Stimulated activated CD8-positive, alpha-beta memory T cell treated with anti-CD3 and anti-CD28 coated beads, Interleukin-2, amount 100 ng/mL, for 48 hours (primary cell): Measurements from ENCODE around the gene EFHD2.
"Not testable (repeated sequence)": the region's sequence is repeated elsewhere in the genome, so short reads cannot be mapped to it uniquely, and the experiment has no call there.

ENCODE experiments used
- DNase-seq, 2 donors: peaks; one replicate each; pipeline ENCODE4 v3.0.0-alpha.2; 2020; ENCODE audit warnings: low read depth in 2 of 2

The EFHD2 gene

DNA sequence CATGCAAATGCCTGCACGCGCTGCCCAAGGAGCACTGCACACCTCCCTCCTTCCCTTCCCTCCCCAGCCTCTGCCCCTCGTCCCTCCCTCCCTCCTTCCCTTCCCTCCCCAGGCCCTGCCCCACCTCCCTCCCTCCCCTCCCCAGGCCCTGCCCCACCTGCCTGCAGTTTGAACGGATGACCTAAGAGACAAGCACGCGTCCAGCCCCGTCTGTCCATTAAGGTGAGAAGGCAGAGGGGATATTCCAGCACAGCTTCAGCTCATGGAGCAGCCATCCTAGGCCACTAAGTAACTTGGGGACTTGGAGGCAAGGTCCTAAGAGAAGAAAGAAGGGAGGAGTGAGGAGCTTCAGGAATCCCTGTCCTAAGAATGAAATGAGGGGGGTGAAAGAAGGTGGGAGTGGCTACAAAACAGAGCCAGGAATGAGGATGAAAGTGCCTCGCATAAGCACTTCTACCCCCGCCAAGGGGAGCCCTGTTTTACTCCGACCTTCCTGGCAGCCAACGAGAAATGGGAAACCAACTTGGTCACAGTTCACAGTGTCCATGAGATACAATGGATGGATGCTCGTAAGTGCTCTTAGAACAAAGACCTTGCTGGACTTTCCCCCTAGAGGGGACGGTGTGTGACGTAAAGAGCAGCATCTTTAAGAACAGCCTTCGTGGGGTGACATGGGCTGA lies 21.3 kb upstream of the EFHD2 start:
- no peak for DNase-seq

DNA sequence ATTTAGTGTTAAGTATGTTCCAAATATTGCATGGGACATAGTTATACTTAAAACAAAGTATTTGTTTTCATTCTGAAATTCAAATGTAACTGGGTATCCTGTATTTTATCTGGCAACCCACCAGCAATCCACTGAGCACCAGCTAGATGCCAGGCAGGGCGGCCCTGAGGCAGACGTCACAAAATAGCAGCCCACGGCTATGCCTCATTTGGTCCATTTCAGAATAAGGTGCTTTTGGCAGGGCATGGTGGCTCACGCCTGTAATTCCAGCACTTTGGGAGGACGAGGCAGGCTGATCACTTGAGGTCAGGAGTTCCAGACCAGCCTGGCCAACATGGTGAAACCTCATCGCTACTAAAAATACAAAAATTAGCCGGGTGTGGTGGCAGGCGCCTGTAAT lies 19.9 kb upstream of the EFHD2 start:
- DNase-seq, result not testable (repeated sequence)

DNA sequence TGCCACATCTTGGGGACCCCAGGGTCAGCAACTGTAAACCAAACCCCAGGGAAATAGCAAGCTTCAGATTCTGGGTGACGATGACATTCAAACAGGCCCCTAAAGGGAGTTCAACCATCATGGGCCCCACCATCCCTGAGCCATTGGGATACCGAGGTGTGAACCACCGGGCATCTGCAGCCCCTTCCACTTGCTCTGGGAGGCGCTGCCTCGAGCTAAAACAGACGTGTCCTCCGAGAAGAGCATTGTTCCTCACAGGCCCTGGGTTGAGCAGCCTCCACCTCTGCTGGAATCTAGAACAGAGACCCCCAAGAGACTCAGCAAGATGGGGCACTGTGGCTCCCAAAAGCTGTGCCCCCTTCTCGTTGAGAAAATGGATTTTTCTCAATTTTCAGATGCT lies 19.0 kb upstream of the EFHD2 start:
- no peak for DNase-seq

DNA sequence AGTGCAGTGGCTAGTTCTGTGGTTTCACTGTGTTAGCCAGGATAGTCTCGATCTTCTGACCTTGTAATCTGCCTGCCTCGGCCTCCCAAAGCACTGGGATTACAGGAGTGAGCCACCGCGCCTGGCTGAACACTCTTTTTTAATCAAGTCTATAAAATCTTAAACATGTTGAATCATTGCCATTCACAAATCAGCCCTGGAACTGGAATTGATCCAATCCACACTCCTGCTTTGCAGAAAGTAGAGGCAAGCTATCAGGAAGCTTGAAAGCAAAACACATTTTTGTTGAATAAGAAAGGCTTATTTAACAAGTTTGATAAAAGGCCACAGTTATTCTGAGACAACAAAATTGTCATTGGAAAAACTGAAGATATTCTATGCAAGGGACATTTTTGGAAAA lies 18.3 kb upstream of the EFHD2 start:
- DNase-seq, result no peak

DNA sequence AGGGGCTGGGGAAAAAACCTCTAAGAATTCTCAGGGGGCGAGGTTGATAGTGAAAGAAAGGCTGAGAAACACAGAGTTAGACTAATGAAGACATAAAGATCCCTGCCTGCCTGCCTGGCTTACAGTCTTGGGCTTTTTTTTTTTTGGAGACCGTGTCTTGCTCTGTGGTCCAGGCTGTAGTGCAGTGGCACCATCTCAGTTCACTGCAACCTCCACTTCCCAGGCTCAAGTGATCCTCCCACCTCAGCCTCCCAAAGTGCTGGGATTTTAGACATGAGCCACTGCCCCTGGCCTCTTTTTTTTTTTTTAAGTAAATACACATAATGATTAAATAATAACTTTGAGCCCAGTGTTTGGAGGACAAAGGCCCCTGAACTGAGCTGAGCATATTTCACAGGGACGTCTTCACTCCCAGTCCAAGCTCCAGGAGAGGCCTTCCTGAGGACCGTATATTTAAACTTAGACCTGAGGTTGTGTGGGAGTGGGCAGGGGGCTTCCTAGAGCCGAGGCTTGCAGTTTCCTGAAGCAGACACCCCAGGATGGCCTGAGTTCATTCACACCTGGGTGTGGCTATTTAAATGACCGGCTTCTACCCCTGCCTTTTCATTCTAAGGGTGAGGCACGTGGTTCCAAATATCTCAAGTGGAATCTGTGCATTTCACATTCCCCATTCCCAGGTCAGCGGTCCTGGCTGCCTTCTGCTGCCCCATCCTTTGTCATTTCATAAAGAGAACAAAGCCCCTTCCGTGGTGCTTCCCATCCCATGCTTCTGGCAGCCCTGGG lies 16.0 kb upstream of the EFHD2 start:
- DNase-seq, result no peak

DNA sequence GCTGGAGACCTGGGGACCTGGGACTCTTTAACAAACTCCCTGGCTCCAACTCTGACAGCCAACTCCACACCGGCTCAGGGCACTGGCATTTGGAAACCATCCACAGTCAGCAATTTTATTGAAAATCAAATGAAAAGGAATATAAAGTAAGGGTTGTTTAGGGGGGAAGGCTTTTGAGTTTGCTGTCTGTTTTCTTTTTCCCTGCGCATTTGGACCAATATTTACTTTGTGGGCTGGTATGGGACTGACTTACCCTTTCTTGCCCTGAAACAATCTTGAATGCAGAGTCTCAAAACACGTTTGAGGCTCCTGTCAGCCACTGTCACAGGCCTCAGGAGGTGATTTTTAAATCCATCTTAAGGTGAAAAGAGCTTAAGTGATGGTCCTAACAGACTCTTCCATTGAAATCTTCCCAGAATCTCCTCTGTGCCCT lies 15.4 kb upstream of the EFHD2 start:
- no peak for DNase-seq

DNA sequence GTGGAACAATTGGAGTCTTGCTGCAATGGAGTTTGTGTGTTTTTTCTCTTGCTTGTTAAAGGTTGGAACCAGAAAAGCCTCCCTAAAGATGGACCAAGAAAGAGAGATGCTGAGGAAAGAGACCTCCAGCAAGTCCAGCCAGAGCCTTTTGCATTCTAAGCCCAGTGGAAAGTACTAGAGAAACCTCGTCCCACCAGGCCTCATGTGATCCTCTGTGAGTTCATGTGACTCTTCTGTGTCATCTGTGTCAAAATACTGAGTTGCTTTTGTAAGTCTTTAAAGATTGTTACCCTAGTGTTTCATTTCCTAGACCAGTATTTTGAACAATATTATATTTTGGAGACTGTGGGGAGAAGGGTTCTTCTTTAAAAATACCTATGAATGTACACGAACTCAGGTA lies 12.5 kb upstream of the EFHD2 start:
- DNase-seq, result no peak

DNA sequence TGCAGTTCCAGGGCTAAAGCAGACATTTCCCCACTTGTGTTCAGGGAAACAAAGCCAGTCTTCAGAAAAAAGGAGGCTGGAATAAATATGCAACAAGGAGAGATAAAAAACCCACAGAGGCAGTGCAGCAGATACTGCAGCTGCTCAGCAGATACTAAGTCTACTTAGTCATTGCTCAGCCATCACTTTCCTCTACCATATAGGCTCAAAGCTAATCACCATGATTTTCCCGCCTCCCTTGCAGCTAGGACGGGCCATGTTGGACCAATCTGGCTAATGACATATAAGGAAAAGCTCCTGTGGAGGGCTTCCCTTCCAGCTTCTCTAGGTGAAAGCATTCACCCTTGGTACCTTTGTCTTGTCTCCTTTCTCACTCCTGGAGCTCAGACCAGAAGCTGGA lies 10.0 kb upstream of the EFHD2 start:
- no peak for DNase-seq

DNA sequence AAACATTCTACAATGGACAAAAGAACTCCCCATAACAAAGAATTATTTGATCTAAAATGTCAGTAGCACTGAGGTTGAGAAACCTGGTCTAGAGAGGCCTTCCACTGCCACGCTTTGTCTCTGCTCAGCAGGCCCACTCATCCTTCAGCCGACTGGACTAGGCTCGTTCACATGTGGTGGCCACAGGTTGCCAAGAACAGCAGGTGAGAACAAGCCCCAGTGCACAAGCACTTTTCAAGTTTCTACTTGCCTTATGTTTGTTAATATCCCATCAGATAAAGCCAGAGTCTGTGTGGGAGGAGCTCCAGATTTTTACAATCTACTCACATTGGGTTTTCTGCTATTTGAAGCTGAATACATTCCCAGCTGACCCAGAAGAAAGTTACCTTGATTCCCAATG lies 9.1 kb upstream of the EFHD2 start:
- DNase-seq, result no peak

DNA sequence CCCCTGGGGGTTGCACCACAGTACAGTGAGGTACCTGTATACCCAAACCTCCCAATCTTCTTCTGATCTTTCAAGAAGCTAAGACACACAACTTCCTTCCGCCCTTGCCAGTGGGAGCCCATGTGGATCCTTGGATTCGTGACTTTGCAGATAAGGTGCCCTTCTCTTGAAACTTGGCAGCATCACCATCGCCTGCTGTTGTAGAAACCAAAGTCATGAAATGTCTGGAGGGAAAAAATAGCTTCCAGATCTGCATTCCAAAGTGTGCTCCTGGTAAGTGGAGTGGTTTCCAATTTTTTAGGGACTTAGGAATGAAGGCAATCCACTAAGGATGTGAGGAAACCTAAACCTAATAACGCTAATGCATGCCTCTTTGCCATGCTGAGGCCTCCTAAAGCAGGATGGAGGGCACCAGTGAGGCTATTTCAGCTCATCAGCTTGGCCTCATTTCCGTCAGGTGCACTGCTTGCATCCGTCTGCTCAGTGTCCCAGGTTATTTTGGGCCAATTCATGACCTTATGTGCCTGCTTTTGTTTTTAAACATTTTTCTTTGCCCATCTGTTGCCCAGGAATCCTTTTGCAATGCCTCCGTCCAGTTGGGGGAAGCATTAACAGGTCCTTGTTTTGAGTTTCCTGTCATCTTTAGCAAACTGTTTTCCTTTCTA lies 8.2 kb upstream of the EFHD2 start:
- no peak for DNase-seq

DNA sequence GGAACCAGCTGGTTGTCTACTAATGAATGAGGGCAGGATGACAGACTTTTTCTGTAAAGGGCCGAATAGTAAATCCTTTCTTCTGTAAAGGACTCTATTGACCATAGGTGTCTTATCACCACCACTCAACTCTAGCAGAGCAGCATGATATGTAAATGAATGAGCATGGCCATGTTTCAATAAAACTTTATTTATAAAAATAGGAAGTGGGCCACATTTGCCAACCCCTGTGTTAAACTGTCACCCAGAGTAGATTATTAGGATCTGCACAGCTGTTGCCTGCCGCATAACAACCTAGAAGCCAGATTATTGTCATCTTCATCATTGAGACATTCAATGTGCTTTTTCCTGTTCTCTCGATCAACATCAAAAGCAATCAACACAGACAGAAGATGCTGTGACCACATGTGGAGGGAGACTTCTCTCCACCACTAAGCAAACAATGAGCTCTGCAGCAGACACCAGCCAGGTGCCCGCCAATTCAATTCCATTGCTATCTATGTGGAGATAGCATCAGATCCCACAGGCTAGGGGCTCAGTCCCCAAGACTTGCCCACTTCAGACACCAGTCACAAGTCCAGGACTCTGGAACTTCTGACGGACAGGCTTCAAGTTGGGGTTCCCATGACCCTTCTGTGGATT lies 6.8 kb upstream of the EFHD2 start:
- DNase-seq, result no peak

DNA sequence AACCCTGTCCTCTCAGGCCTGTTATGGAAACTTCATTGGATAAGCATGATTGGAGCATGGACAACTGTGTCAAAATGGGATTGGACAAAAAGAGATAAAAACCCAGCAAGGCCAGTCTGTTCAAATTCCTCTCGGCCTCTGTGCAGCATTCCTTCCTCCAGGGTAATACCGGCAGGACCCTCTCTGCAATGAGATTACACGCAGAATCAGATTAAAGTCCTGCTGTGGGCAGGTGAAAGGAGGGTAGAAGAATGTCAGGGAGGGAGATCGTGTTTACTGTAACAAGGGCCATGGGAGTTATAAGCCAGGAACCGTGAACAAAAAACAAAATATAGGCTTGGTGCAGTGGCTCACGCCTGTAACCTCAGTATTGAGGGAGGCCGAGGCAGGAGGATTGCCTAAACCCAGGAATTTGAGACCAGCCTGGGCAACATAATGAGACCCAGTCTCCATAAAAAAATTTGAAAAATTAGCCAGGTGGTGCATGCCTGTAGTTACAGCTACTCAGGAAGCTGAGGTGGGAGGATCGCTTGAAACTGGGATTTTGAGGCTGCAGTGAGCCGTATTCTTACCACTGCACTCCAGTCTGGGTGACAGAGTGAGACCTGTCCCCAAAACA lies 5.6 kb upstream of the EFHD2 start:
- DNase-seq, result no peak

DNA sequence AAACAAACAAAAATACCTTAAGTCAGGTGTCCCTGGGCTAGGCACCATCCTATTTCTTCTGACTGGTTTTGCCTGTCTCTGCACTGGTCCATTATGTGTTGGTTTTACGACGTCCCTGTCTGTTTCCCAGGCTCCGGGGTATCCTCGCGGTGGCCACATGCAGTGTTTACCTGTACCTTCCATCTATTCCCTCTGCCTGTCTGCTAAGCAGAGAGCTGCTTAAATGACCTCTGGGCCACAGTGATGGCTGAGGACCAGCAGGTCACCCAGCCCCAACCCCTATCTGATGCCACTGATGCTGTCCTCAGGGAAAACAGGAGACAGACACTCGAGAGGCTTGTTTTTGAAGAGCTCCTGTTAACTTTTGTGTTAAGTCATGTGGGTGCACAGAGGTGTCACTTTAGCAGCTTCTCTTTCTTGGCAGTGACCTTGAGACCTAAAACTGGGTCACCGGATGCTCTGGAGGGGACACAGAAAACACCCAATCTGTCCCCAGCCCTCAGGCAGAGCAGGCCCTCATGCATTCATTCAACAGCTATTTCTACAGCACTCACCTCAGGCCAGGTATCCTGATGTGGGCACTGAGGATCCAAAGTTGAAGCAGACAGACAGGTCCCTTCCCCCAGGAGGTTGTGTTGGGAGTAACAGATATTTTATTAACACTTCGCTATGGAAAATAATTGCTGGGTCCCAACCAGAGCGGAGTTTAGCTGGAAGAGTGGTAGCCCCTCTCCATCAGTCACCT lies 4.4 kb upstream of the EFHD2 start:
- no peak for DNase-seq

DNA sequence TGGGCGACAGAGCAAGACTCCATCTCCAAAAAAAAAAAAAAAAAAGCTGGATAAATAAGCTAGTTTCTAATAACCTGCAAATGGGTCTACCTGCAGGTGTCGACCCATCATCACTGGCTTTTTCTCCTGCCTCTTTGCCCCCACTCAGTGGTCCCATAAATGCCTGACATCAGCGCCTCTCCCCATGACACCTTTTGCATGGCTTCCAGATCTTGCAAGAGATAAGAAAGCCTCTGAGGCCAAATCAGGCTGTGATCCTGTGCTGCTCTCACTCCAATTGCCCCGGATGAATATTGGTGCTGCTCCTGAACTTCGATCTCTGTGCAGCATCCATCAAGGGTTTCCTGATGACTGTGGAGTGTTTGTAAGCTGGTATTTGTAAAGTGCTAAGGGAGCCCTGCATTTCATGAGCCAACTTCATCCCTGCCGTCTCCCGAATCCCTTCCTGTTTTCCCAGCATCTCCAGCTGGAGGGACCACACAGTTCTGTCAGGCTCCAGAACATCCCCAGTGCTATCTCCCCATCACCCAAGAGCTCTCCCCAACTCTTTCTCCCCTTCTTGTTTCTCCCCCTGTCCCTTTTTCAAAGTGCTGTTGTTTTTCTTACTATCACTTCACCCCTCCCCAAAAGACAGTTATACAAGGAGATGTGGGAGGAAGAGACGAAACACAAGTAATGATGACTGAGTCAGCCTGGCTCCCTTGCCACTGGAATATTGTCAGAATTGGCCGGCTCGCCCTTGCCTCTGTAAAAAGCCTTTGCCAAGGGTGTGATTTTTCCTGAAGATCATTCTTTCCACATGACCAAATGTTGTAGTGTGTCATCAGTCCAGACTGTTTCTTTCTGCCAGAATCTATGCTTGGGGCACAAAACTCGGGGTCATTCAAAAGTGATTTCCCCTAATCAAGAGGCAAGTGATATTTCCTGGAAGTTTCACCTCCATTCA lies 2.8 kb upstream of the EFHD2 start:
- no peak for DNase-seq

DNA sequence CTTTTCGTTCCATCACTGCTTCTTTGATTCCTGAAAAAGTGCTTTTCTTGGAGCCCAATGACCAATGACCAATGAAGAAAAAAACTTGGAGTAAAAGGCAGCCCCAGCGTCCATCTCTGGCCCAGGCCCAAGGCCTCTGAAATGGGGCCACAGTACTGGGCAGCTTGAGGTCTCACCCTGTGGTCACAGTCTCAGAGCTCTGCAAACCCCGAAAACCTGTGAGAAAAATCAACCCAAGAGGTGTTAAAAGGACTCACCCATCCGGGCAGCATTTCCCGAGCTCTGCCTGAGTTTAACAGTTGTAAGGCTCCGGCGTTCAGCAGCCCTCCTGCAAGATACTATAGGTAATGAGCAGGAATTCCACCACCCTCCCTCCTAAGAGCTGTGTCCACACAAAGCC lies 2.1 kb upstream of the EFHD2 start:
- no peak for DNase-seq

DNA sequence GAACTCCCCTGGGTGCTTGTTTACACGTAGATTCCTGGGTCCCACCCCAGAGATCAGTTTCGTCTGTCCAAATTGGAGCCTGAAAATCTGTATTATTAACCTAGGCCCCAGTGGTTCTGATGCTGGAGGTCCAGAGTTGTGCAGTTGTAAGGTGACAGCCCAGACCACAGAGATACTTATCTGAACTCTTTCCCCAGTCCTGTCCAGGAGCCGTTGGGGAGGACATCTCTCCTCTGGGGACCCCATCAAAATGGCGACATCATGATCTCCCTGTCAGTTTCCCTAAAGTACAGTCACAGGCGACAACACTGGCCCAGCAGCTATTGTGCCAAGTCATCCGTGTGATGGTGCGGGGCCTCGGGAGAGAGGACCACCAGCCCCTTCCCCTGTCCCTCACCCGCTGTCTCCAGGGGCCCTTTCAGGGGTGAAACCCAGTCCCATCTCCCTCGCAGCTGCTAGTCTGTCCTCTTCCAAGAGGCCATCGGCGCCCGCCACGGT lies 749 bp upstream of the EFHD2 start:
- DNase-seq, result no peak

DNA sequence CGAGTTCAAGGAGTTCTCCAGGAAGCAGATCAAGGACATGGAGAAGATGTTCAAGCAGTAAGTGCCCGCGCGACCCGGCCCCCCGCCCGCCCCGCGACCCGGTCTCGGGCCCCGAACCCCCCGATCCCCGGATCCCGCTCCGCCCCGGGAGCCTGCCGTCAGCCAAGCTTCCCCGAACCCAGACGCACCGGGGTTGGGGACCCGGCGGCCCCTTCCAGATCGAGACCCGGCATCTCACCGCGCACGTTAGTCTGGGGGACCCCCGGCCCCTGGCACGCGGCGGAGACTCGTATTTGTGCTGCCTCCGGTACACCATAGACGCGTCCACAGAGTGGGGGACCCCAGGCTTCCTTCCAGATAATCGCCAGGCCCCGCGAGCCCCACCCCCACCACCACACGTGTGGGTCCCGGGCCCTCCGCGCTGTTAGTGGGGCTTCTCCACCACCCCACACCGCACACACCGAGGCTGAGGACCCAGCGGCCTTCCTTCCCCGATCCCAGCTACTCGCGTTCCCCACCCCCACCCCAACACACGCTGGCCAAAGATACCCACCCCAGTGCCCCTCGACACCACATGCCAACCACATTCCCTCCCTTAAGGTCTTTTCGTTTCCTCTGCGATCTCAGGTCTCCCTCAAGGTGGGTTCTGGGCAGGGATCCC lies 665 bp downstream of the EFHD2 start:
- peak in 1 of 2 donors; percentile 13 for DNase-seq

DNA sequence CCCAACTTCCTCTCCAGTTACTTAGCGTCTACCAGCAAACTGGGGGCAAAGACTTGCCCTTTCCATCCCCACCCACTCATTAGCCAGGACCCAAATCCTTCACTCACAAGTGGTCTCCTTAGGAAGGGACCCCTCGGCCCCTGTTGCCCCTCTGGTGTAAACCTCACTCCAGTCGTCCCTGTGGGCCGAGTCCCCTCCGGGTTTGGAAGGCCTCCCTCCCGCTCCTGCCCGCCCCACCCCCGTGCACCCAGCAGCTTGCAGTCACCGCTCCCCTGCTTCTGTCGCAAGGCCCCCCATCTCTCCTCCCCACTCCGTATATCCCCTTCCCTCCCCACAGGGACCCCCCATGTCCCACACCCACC lies 1.2 kb downstream of the EFHD2 start:
- no peak for DNase-seq

DNA sequence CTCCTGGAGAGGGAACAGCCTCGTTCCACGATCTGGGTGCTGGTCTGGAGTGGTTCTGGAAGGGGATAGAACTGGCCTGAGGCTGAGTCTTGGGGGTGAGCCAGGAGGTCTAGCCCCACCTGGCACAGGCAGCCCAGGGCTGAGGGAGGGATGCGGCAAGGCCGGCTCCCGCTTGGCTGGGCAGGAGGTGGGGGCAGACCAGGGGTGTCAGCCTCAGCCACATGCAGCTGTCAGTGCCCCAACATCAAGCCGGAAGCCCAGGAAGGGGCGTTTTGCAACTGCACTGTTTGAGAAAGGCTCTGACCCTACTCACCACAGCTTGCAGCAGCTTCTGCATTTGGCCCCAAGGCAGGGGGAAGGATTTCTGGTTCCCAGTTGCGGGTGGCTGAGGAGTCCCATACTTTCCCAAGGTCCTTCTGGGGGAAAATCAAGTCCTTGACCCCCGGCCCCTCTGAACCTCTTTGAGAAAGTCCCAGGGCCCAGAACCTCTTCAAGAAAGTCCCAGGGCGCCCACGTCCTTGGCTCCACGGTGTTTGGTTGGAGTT lies 2.0 kb downstream of the EFHD2 start:
- peak in 1 of 2 donors; percentile 33 for DNase-seq
